ENCODE data around the gene MEGF6.

The MEGF6 gene

GRCh38 chr1:3650248-3651025 is 39.1 kb upstream of the MEGF6 start:
- Mint-ChIP-seq H3K4me1 (ENCODE audit: low read depth) (peaks cover 26% of the 10 kb centered on the region), H3K36me3 (ENCODE audit: low read depth) (peaks cover 33% of the 10 kb centered on the region), H3K9me3 (no peaks in the 10 kb centered on the region), H3K27me3 (peaks cover 35% of the 10 kb centered on the region), H3K27ac (peak overlapping the region; percentile 81), H3K4me3 (peak overlapping the region; percentile 82)
- DNase-seq = peak; percentile 43

- Mint-ChIP-seq H3K36me3 (ENCODE audit: low read depth) (peaks cover 39% of the 10 kb centered on the region), H3K9me3 (no peaks in the 10 kb centered on the region), H3K4me1 (ENCODE audit: low read depth) (peaks cover 26% of the 10 kb centered on the region), H3K4me3 (peak within 1 kb of the TSS; percentile 82), H3K27ac (peak within 1 kb of the TSS; percentile 81), H3K27me3 (peaks cover 27% of the 10 kb centered on the region)
- peak; percentile 90 for DNase-seq
These were observed 38.3 kb upstream of the MEGF6 start, which contains the start of gene WRAP73 for GRCh38 chr1:3649342-3650247. TSS of gene WRAP73 (minus strand) at chr1:3650103. CDS start at chr1:3649999, 104 bp downstream.

GRCh38 chr1:3646596-3646995 is 35.3 kb upstream of the MEGF6 start:
- peaks cover 10% of the 10 kb centered on the region for H3K27me3 Mint-ChIP-seq

GRCh38 chr1:3645666-3646355 is 34.5 kb upstream of the MEGF6 start:
- DNase-seq = no peak
- Mint-ChIP-seq H3K4me1 (ENCODE audit: low read depth) (peaks cover 22% of the 10 kb centered on the region), H3K4me3 (no peak overlapping the region), H3K27me3 (peaks cover 2% of the 10 kb centered on the region), H3K27ac (no peak overlapping the region), H3K9me3 (no peaks in the 10 kb centered on the region), H3K36me3 (ENCODE audit: low read depth) (peaks cover 66% of the 10 kb centered on the region)

More at GRCh38 chr1:3646596-3646995, 35.3 kb upstream of the MEGF6 start:
- Mint-ChIP-seq H3K4me3 (no peak overlapping the region), H3K4me1 (ENCODE audit: low read depth) (peaks cover 26% of the 10 kb centered on the region), H3K9me3 (no peaks in the 10 kb centered on the region), H3K27ac (no peak overlapping the region), H3K36me3 (ENCODE audit: low read depth) (peaks cover 58% of the 10 kb centered on the region)
- DNase-seq = no peak

GRCh38 chr1:3645247-3645646 is 33.9 kb upstream of the MEGF6 start:
- H3K4me3 Mint-ChIP-seq = no peak overlapping the region
- peaks cover 19% of the 10 kb centered on the region for H3K4me1 Mint-ChIP-seq (ENCODE audit: low read depth)
- H3K36me3 Mint-ChIP-seq (ENCODE audit: low read depth) = peaks cover 66% of the 10 kb centered on the region
- no peak for DNase-seq
- no peaks in the 10 kb centered on the region for H3K9me3 Mint-ChIP-seq
- H3K27ac Mint-ChIP-seq = no peak overlapping the region
- H3K27me3 Mint-ChIP-seq = no peaks in the 10 kb centered on the region

GRCh38 chr1:3644273-3644672 is 33.0 kb upstream of the MEGF6 start:
- Mint-ChIP-seq H3K27me3 (no peaks in the 10 kb centered on the region), H3K27ac (no peak overlapping the region), H3K36me3 (ENCODE audit: low read depth) (peaks cover 71% of the 10 kb centered on the region), H3K4me1 (ENCODE audit: low read depth) (peaks cover 17% of the 10 kb centered on the region), H3K9me3 (no peaks in the 10 kb centered on the region), H3K4me3 (no peak overlapping the region)
- no peak for DNase-seq

- peaks cover 76% of the 10 kb centered on the region for H3K36me3 Mint-ChIP-seq (ENCODE audit: low read depth)
- no peak overlapping the region for H3K27ac Mint-ChIP-seq
- no peaks in the 10 kb centered on the region for H3K9me3 Mint-ChIP-seq
- H3K27me3 Mint-ChIP-seq = no peaks in the 10 kb centered on the region
- peaks cover 5% of the 10 kb centered on the region for H3K4me1 Mint-ChIP-seq (ENCODE audit: low read depth)
- H3K4me3 Mint-ChIP-seq = no peak overlapping the region
- DNase-seq = no peak
These were observed 31.8 kb upstream of the MEGF6 start for GRCh38 chr1:3642919-3643675.

- no peak for DNase-seq
- no peaks in the 10 kb centered on the region for H3K9me3 Mint-ChIP-seq
- H3K36me3 Mint-ChIP-seq (ENCODE audit: low read depth) = peaks cover 76% of the 10 kb centered on the region
- H3K27ac Mint-ChIP-seq = no peak overlapping the region
- no peaks in the 10 kb centered on the region for H3K27me3 Mint-ChIP-seq
- H3K4me1 Mint-ChIP-seq (ENCODE audit: low read depth) = peaks cover 1% of the 10 kb centered on the region
- no peak overlapping the region for H3K4me3 Mint-ChIP-seq
These were observed 30.5 kb upstream of the MEGF6 start for GRCh38 chr1:3641816-3642215.

- Mint-ChIP-seq H3K4me1 (ENCODE audit: low read depth) (peaks cover 1% of the 10 kb centered on the region), H3K27me3 (no peaks in the 10 kb centered on the region), H3K27ac (no peak overlapping the region), H3K9me3 (no peaks in the 10 kb centered on the region), H3K4me3 (no peak overlapping the region), H3K36me3 (ENCODE audit: low read depth) (peaks cover 76% of the 10 kb centered on the region)
- no peak for DNase-seq
These were observed 29.9 kb upstream of the MEGF6 start for GRCh38 chr1:3641046-3641760.

GRCh38 chr1:3640121-3640837 is 29.0 kb upstream of the MEGF6 start:
- Mint-ChIP-seq H3K4me1 (ENCODE audit: low read depth) (peaks cover 1% of the 10 kb centered on the region), H3K27ac (no peak overlapping the region), H3K36me3 (ENCODE audit: low read depth) (peaks cover 77% of the 10 kb centered on the region), H3K4me3 (no peak overlapping the region), H3K27me3 (no peaks in the 10 kb centered on the region), H3K9me3 (no peaks in the 10 kb centered on the region)
- DNase-seq = no peak

GRCh38 chr1:3639397-3639911 is 28.1 kb upstream of the MEGF6 start:
- H3K4me1 Mint-ChIP-seq (ENCODE audit: low read depth) = peaks cover 1% of the 10 kb centered on the region

GRCh38 chr1:3638676-3639075 is 27.4 kb upstream of the MEGF6 start:
- Mint-ChIP-seq H3K9me3 (no peaks in the 10 kb centered on the region), H3K4me1 (ENCODE audit: low read depth) (peaks cover 1% of the 10 kb centered on the region), H3K27me3 (no peaks in the 10 kb centered on the region), H3K27ac (no peak overlapping the region), H3K36me3 (ENCODE audit: low read depth) (peaks cover 82% of the 10 kb centered on the region), H3K4me3 (no peak overlapping the region)
- DNase-seq = no peak

More at GRCh38 chr1:3639397-3639911, 28.1 kb upstream of the MEGF6 start:
- no peaks in the 10 kb centered on the region for H3K27me3 Mint-ChIP-seq
- H3K4me3 Mint-ChIP-seq = no peak overlapping the region
- no peak for DNase-seq
- peaks cover 78% of the 10 kb centered on the region for H3K36me3 Mint-ChIP-seq (ENCODE audit: low read depth)
- no peaks in the 10 kb centered on the region for H3K9me3 Mint-ChIP-seq
- no peak overlapping the region for H3K27ac Mint-ChIP-seq

GRCh38 chr1:3638027-3638426 is 26.7 kb upstream of the MEGF6 start:
- peaks cover 1% of the 10 kb centered on the region for H3K4me1 Mint-ChIP-seq (ENCODE audit: low read depth)
- H3K27ac Mint-ChIP-seq = no peak overlapping the region
- no peaks in the 10 kb centered on the region for H3K9me3 Mint-ChIP-seq
- no peak for DNase-seq
- H3K4me3 Mint-ChIP-seq = no peak overlapping the region
- H3K27me3 Mint-ChIP-seq = no peaks in the 10 kb centered on the region
- peaks cover 88% of the 10 kb centered on the region for H3K36me3 Mint-ChIP-seq (ENCODE audit: low read depth)
